ENCODE results near the gene LRPAP1. TPM values are rescaled to one million over a fixed set of nuclear protein-coding genes. Genes with fewer than 3 reads are reported as not detected.
"Not testable (repeated sequence)": the region's sequence is repeated elsewhere in the genome, so short reads cannot be mapped to it uniquely, and the experiment has no call there.

LRPAP1 gene
- total RNA-seq, 1 donor from 2014 or later, result 92.2 TPM

DNA sequence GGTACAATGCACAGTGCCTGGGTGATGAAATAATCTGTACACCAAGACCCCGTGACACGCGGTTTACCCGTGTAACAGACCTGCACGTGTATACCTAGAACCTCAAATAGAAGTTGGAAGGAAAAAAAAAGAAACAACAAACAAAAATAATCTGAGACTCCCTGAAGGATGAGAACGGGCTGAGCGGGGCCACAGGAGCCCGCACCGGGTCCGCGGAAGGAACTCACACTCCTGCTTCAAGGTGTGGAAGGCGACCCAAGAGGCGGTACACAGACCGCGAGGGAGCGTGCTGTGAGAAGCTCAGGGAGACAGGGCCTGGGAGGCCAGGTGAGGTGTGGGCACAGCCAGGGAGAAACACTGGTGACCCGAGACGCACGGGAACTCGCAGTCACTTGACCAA, 42.1 kb upstream of the LRPAP1 start:
- not testable (repeated sequence) for H3K9me3 Mint-ChIP-seq (ENCODE audit: unreplicated experiment); H3K27me3 Mint-ChIP-seq (ENCODE audit: unreplicated experiment); H3K27ac Mint-ChIP-seq (ENCODE audit: unreplicated experiment); H3K36me3 Mint-ChIP-seq (ENCODE audit: low read depth, unreplicated experiment); H3K4me1 Mint-ChIP-seq (ENCODE audit: unreplicated experiment); H3K4me3 Mint-ChIP-seq (ENCODE audit: unreplicated experiment); DNase-seq (ENCODE audit: low spot score)

GRCh38 chr4:3573131-3573530, 40.9 kb upstream of the LRPAP1 start:
- H3K27ac Mint-ChIP-seq (ENCODE audit: unreplicated experiment), result no peak overlapping the region
- no peaks in the 10 kb centered on the region for H3K36me3 Mint-ChIP-seq (ENCODE audit: low read depth, unreplicated experiment)
- H3K4me3 Mint-ChIP-seq (ENCODE audit: unreplicated experiment), result no peak overlapping the region
- peaks cover 6% of the 10 kb centered on the region for H3K27me3 Mint-ChIP-seq (ENCODE audit: unreplicated experiment)
- no peak for TF ChIP-seq CTCF (IDR thresholded peaks at IDR 0.05; ENCODE audit: unreplicated experiment)
- no peaks in the 10 kb centered on the region for H3K9me3 Mint-ChIP-seq (ENCODE audit: unreplicated experiment)
- DNase-seq (ENCODE audit: low spot score), result no peak
- no peaks in the 10 kb centered on the region for H3K4me1 Mint-ChIP-seq (ENCODE audit: unreplicated experiment)

DNA sequence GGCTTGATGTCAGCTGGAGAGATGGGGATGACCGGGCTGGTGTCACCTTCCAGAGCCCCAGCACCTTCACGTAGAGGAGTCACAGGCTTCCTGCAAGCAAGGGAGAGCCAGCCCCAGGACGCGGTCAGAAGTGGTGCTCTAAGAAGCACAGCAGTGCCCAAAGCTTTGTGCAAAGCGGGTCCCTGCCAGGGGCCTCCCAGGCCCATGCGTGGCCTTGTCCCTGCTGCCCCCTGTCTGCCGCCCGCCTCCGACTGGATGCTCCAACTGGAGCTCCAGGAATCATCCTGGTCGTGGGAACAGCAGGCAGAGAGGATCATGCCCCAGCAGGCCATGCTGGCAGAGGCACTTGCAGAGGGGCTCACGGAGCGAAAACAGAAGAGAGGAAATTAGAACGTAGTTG, 40.1 kb upstream of the LRPAP1 start:
- H3K27me3 Mint-ChIP-seq (ENCODE audit: unreplicated experiment), result peaks cover 5% of the 10 kb centered on the region
- no peak overlapping the region for H3K27ac Mint-ChIP-seq (ENCODE audit: unreplicated experiment)
- no peak overlapping the region for H3K4me3 Mint-ChIP-seq (ENCODE audit: unreplicated experiment)
- no peak for TF ChIP-seq CTCF (IDR thresholded peaks at IDR 0.05; ENCODE audit: unreplicated experiment)
- H3K9me3 Mint-ChIP-seq (ENCODE audit: unreplicated experiment), result no peaks in the 10 kb centered on the region
- no peak for DNase-seq (ENCODE audit: low spot score)
- H3K4me1 Mint-ChIP-seq (ENCODE audit: unreplicated experiment), result no peaks in the 10 kb centered on the region
- H3K36me3 Mint-ChIP-seq (ENCODE audit: low read depth, unreplicated experiment), result no peaks in the 10 kb centered on the region

DNA sequence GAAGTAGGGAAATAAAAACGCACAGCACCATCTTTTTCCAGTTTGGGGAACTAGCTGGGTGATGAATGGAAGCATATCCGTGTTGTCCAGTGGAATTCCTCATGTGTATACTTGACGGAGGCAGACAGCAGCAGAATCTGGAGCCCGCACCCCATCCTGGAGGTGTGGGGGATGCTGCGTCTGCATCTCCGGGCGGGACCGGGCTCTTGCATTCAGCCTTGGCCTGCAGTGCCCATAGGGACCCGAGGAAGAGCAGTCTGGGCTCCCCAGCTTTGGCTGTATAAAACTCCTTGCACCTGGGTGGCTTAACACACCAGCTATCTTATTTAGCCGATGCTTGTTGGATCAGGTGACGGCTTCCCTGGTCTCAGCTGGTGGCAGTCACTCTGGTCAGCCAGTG, 39.7 kb upstream of the LRPAP1 start:
- no peak for DNase-seq (ENCODE audit: low spot score)
- no peaks in the 10 kb centered on the region for H3K4me1 Mint-ChIP-seq (ENCODE audit: unreplicated experiment)
- no peak for TF ChIP-seq CTCF (IDR thresholded peaks at IDR 0.05; ENCODE audit: unreplicated experiment)
- peaks cover 5% of the 10 kb centered on the region for H3K27me3 Mint-ChIP-seq (ENCODE audit: unreplicated experiment)
- H3K27ac Mint-ChIP-seq (ENCODE audit: unreplicated experiment), result no peak overlapping the region
- H3K4me3 Mint-ChIP-seq (ENCODE audit: unreplicated experiment), result no peak overlapping the region
- H3K9me3 Mint-ChIP-seq (ENCODE audit: unreplicated experiment), result no peaks in the 10 kb centered on the region
- no peaks in the 10 kb centered on the region for H3K36me3 Mint-ChIP-seq (ENCODE audit: low read depth, unreplicated experiment)

DNA sequence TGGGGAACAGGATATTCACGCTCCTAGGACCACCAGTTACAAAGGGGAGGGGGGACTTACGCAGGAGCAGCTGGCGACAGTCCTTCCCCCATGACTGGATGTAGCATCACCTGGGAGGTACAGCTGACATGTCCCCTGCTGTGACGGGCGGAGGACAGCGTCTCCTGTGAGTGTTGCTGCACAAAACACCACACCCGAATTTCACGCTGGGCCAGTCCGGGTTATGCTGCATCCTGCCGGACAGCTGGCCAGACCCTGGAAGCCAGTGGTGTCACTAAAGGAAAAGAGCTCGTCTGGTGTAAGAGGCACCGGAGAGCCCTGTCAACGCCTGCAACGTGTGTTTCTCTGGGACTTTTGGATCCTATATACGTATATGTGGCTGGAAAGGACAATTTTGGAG, 38.7 kb upstream of the LRPAP1 start:
- H3K27me3 Mint-ChIP-seq (ENCODE audit: unreplicated experiment); H3K27ac Mint-ChIP-seq (ENCODE audit: unreplicated experiment); H3K9me3 Mint-ChIP-seq (ENCODE audit: unreplicated experiment); DNase-seq (ENCODE audit: low spot score); H3K36me3 Mint-ChIP-seq (ENCODE audit: low read depth, unreplicated experiment); H3K4me3 Mint-ChIP-seq (ENCODE audit: unreplicated experiment); H3K4me1 Mint-ChIP-seq (ENCODE audit: unreplicated experiment): not testable (repeated sequence)

- not testable (repeated sequence) for H3K36me3 Mint-ChIP-seq (ENCODE audit: low read depth, unreplicated experiment); DNase-seq (ENCODE audit: low spot score); H3K9me3 Mint-ChIP-seq (ENCODE audit: unreplicated experiment); H3K4me3 Mint-ChIP-seq (ENCODE audit: unreplicated experiment); H3K27me3 Mint-ChIP-seq (ENCODE audit: unreplicated experiment); H3K27ac Mint-ChIP-seq (ENCODE audit: unreplicated experiment); H3K4me1 Mint-ChIP-seq (ENCODE audit: unreplicated experiment)
These were observed 37.4 kb upstream of the LRPAP1 start for GRCh38 chr4:3569611-3570010.

DNA sequence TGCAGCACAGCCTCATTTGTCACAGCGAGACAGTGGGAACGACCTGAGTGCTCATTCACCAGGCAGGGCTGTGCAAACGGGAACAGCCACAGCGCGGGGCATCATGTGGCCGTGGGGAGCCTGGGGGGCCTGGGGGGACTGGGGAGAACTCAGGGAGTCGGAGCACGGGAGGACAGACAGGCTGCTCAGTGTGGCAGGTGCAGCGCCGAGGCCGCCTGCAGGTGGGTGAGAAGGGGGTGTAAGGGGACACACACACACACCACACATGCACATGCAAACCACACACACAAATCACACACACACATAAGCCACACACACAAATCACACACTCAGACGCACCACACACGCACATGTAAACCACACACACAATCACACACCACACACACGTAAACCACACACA, 34.5 kb upstream of the LRPAP1 start:
- not testable (repeated sequence) for H3K27ac Mint-ChIP-seq (ENCODE audit: unreplicated experiment); H3K4me1 Mint-ChIP-seq (ENCODE audit: unreplicated experiment); H3K4me3 Mint-ChIP-seq (ENCODE audit: unreplicated experiment); DNase-seq (ENCODE audit: low spot score); H3K9me3 Mint-ChIP-seq (ENCODE audit: unreplicated experiment); H3K27me3 Mint-ChIP-seq (ENCODE audit: unreplicated experiment); H3K36me3 Mint-ChIP-seq (ENCODE audit: low read depth, unreplicated experiment)

DNA sequence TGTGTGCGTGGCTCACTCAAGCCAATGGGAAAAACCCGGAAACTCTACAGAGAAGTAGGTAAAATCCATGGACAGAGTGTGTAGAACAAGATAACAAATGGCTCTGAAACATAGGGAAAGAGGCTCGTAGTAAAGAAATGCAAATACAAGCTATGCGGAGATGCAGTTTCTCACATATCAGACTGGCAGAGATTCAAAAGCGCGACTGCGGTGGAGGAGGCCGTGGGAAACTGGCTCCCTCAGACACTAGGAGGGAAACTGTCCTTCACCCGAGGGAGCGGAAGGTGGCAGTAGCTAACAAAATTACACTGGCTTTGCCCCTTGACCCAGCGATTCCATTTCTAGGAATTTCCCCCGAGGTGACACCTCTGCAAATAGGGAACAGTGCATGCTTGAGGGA, 34.1 kb upstream of the LRPAP1 start:
- H3K9me3 Mint-ChIP-seq (ENCODE audit: unreplicated experiment); H3K4me1 Mint-ChIP-seq (ENCODE audit: unreplicated experiment); H3K27ac Mint-ChIP-seq (ENCODE audit: unreplicated experiment); H3K36me3 Mint-ChIP-seq (ENCODE audit: low read depth, unreplicated experiment); DNase-seq (ENCODE audit: low spot score); H3K27me3 Mint-ChIP-seq (ENCODE audit: unreplicated experiment); H3K4me3 Mint-ChIP-seq (ENCODE audit: unreplicated experiment): not testable (repeated sequence)

- H3K27ac Mint-ChIP-seq (ENCODE audit: unreplicated experiment); H3K36me3 Mint-ChIP-seq (ENCODE audit: low read depth, unreplicated experiment); H3K4me3 Mint-ChIP-seq (ENCODE audit: unreplicated experiment); H3K9me3 Mint-ChIP-seq (ENCODE audit: unreplicated experiment); DNase-seq (ENCODE audit: low spot score); H3K27me3 Mint-ChIP-seq (ENCODE audit: unreplicated experiment); H3K4me1 Mint-ChIP-seq (ENCODE audit: unreplicated experiment): not testable (repeated sequence)
These were observed 32.7 kb upstream of the LRPAP1 start for GRCh38 chr4:3564948-3565347.
